Stimulated activated naive B cell treated with anti-CD40 and anti-IgM and Interleukin-4, amounts not matched to agents 10 μg/mL and 1 μg/mL and 100 μg/mL, for 72 hours (primary cell): ENCODE results near the gene YAE1.
A peak's percentile ranks its signal among the peaks of the same experiment; 100 is the strongest.

Experiments used
- ATAC-seq, 2 donors: fragments of 150-1000 bp; cut with Tn5 transposase; replicated peaks; 2 replicates each; pipeline ENCODE4 v1.10.0; 2021; ENCODE audit warnings: moderate library complexity in 1 of 2
- DNase-seq: peaks from one replicate; pipeline ENCODE4 v3.0.0; 2021
- H3K27ac Mint-ChIP-seq: one replicate; pipeline ENCODE4 v1.8.0; 2022; ENCODE audit warnings: mild to moderate bottlenecking, mixed read lengths
- H3K27me3 Mint-ChIP-seq, 2 donors: one replicate each; pipeline ENCODE4 v1.8.0; 2022; ENCODE audit warnings: mixed read lengths in 2 of 2
- H3K36me3 Mint-ChIP-seq, 2 donors: one replicate each; pipeline ENCODE4 v1.8.0; 2022; ENCODE audit warnings: mixed read lengths in 2 of 2, mild to moderate bottlenecking in 1 of 2
- H3K4me1 Mint-ChIP-seq, 2 donors: one replicate each; pipeline ENCODE4 v1.8.0; 2022; ENCODE audit warnings: mixed read lengths in 2 of 2, mild to moderate bottlenecking in 1 of 2
- H3K4me3 Mint-ChIP-seq, 2 donors: one replicate each; pipeline ENCODE4 v1.8.0; 2022; ENCODE audit warnings: mild to moderate bottlenecking in 2 of 2, mixed read lengths in 2 of 2, moderate library complexity in 1 of 2
- H3K9me3 Mint-ChIP-seq, 2 donors: one replicate each; pipeline ENCODE4 v1.8.0; 2022; ENCODE audit warnings: mixed read lengths in 2 of 2, mild to moderate bottlenecking in 1 of 2

Gene YAE1

DNA sequence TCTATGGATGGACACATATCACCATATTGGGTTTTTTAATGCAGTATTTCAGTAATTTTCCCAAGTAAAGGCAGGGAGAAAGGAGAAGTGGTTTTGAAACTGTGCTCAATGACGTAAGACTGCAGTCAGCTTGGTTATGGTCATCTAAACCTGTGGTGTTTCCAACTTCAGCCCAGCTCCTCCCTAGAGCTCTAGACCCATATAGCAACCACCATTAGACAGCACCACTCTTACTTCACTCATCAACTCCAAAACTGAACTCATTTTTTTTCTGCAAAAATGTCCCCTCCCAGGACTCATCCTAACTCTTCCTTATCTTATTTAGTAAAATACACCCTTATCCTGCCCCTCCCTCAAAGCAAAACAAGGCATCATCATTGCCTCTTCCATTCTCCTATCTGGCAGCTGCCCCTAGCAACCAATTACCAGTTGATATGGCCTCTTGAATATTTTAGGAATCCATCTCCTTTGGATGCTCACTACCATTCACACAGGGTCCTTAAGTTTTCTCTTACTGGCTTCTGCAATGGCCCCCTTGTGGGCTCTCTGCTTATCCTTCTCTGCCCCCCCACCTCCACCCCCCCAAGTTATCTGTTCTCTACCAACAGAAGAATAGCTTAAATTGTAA is 55.7 kb downstream of the YAE1 start:
- ATAC-seq (peak; percentile 59 to 65), DNase-seq (peak; percentile 42)
- Mint-ChIP-seq H3K36me3 (peaks cover 3 to 7% of the 10 kb centered on the region in 2 donors), H3K9me3 (no peaks in the 10 kb centered on the region), H3K4me1 (peaks cover 24 to 49% of the 10 kb centered on the region in 2 donors), H3K27me3 (no peaks in the 10 kb centered on the region), H3K4me3 (peak overlapping the region; percentile 91 to 96), H3K27ac (peak overlapping the region; percentile 88)
